Measurements from ENCODE around the gene MACROH2A1. TPM values are rescaled to one million over a fixed set of nuclear protein-coding genes. Genes with fewer than 3 reads are reported as not detected.

Gene MACROH2A1
- total and polyA plus RNA-seq, 9 of the 15 experiments (the other 6 are each of a cell fraction or from before 2014, with no cell fraction given), result 44.9 to 289 (median 193) TPM

DNA sequence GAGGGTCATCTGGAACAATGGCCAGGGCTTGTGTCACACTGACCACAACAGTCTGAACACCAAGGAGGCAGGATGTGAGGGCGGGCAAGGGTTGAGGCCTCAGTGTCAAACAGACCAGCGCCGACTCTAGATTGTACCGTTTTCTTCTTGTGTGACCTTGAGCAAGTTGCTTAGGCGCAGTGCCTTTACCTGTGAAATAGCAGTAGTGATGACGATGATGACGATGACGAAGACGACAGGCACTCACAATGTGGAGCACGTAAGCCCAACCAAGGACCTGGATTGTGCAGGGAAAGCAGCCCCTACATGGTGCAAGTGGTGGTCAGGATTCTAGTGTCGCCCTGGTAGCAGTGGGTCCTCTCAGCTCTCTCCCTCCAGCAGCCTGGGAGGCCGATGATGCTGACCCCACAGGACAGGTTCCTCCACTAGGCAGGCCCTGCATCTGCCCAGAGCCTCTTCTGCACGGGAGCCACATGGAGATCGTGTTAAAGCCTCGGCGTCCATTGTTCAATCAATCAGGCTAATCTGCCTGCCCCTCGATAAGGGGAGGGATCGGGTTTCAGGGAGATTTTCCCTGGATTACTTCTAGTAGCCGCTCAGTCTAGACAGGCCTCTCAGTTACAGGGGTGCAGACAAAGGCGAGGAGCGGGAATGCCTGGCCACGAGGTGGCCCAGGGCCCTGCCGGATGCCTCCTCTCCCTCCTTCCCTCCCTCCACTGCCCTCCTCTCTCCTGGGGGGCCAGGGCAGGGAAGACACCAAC, 91.7 kb downstream of the MACROH2A1 start:
- CTCF ChIA-PET (ENCODE audit: low intra/inter-chr PET ratio), result no interaction called here
- in situ Hi-C loops (cut with MboI), result loop anchor here (5.0 kb wide), 1 partner anchor 85 kb away; no protein-coding TSS in a partner anchor
- no peak for FAIRE-seq
- TF ChIP-seq SP2 (IDR thresholded peaks at IDR 0.05; ENCODE audit: extremely low read depth, low read depth, low read length, poor library complexity, severe bottlenecking) (no peak), MIER1 (IDR thresholded peaks at IDR 0.05; ENCODE audit: low read depth) (no peak), ZNF407 (IDR thresholded peaks at IDR 0.05; ENCODE audit: low read depth) (no peak), ZNF668 (CRISPR knock-in tag; IDR thresholded peaks at IDR 0.05) (no peak), PHTF2 (CRISPR knock-in tag; IDR thresholded peaks at IDR 0.05) (no peak), ZNF644 (tag; IDR thresholded peaks at IDR 0.05; ENCODE audit: low read depth) (no peak), RCOR1 (IDR thresholded peaks at IDR 0.05; ENCODE audit: borderline replicate concordance in 1 of 2, low read depth in 2 of 2, low read length in 2 of 2) (no peak), ZNF175 (CRISPR knock-in tag; IDR thresholded peaks at IDR 0.05; ENCODE audit: low read depth) (no peak), CEBPB (tag; IDR thresholded peaks at IDR 0.05) (no peak), THAP7 (CRISPR knock-in tag; IDR thresholded peaks at IDR 0.05) (no peak), PML (IDR thresholded peaks at IDR 0.05; ENCODE audit: low read length) (no peak)
- TF ChIP-seq, protein P1, sequence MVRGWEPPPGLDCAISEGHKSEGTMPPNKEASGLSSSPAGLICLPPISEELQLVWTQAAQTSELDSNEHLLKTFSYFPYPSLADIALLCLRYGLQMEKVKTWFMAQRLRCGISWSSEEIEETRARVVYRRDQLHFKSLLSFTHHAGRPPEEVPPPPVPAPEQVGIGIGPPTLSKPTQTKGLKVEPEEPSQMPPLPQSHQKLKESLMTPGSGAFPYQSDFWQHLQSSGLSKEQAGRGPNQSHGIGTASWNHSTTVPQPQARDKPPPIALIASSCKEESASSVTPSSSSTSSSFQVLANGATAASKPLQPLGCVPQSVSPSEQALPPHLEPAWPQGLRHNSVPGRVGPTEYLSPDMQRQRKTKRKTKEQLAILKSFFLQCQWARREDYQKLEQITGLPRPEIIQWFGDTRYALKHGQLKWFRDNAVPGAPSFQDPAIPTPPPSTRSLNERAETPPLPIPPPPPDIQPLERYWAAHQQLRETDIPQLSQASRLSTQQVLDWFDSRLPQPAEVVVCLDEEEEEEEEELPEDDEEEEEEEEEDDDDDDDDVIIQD (CRISPR knock-in tag; IDR thresholded peaks at IDR 0.05), result no peak

More for the DNA sequence above, 91.7 kb downstream of the MACROH2A1 start:
- peak overlapping the region in 1 of 2 experiments; percentile 53; a peak in 1 of 4 replicates for H3K9ac ChIP-seq (ENCODE audit: insufficient read depth in 1 of 2, low read depth in 2 of 2, low read length in 2 of 2)
- no peaks in the 10 kb centered on the region for H3K27me3 ChIP-seq (ENCODE audit: control insufficient read depth in 2 of 2, insufficient read depth in 2 of 2, low read length in 2 of 2)
- ATAC-seq, result no peak
- H3K27ac ChIP-seq (ENCODE audit: extremely low read depth, low read depth, low read length), result no peak overlapping the region
- no peak overlapping the region for H3K4me3 ChIP-seq
- H3K36me3 ChIP-seq (ENCODE audit: control insufficient read depth, insufficient read depth, low read length), result no peaks in the 10 kb centered on the region
- POLR2A ChIA-PET, result no interaction called here
- H2AFZ ChIP-seq (ENCODE audit: low read depth, low read length), result no peak overlapping the region
- BruUV-seq (replicated peaks), result no TSS peak
- intact Hi-C loops (cut with micrococcal nuclease), result no loop called here
- H3K79me2 ChIP-seq (ENCODE audit: control insufficient read depth, insufficient read depth, low read length), result no peaks in the 10 kb centered on the region
- no peaks in the 10 kb centered on the region for H3K9me1 ChIP-seq (ENCODE audit: control insufficient read depth, insufficient read depth, low read length)
- WGBS (ENCODE audit: insufficient coverage, low coverage, missing lambda C conversion rate), result 54% methylated on average over 22 of the region's 23 CpGs
- H3K4me1 ChIP-seq (replicated peaks in 1 of 2; ENCODE audit: control insufficient read depth in 2 of 2, insufficient read depth in 2 of 2, low read length in 2 of 2), result peaks cover 14 to 42% of the 10 kb centered on the region in 2 experiments
- 0 out of 2 replicates have a peak, but pooled peaks cover 5% of the 10 kb centered on the region for H4K20me1 ChIP-seq (replicated peaks; ENCODE audit: control insufficient read depth, insufficient read depth, low read length)
- no peaks in the 10 kb centered on the region for H3K9me3 ChIP-seq (replicated peaks; ENCODE audit: control insufficient read depth, insufficient read depth, low read depth, low read length)
- no peak overlapping the region for H3K4me2 ChIP-seq (ENCODE audit: insufficient read depth, low read length)
- no peak for DNase-seq (ENCODE audit: extremely low read depth in 1 of 4, low spot score in 3 of 4)

All from K562 (cell line).